ENCODE data around the gene ARHGEF11.

The ARHGEF11 gene

GRCh38 chr1:157011845-157012244 is 33.7 kb downstream of the ARHGEF11 start:
- TF ChIP-seq CTCF (conservative IDR thresholded peaks at IDR 0.05; ENCODE audit: low read length): no peak
- no peak for TF ChIP-seq EZH2phosphoT487 (IDR thresholded peaks at IDR 0.05; ENCODE audit: borderline replicate concordance)
- H3F3A ChIP-seq (ENCODE audit: low read depth): no peaks in the 10 kb centered on the region
- H3K79me2 ChIP-seq (ENCODE audit: insufficient read depth, low read length): no peaks in the 10 kb centered on the region
- no peak overlapping the region for H3K4me2 ChIP-seq (ENCODE audit: low read depth, low read length, poor library complexity, severe bottlenecking)
- H3K9me3 ChIP-seq (ENCODE audit: insufficient read depth, low read depth, low read length): no peaks in the 10 kb centered on the region
- peaks cover 8% of the 10 kb centered on the region for H3K27me3 ChIP-seq (ENCODE audit: insufficient read depth, low read length, poor library complexity, severe bottlenecking)
- H3K9me2 ChIP-seq (replicated peaks; ENCODE audit: low read depth, low read length): no peaks in the 10 kb centered on the region
- H3K4me3 ChIP-seq (ENCODE audit: low read length, poor library complexity, severe bottlenecking): no peak overlapping the region
- H3K4me1 ChIP-seq (ENCODE audit: insufficient read depth, low read length, poor library complexity, severe bottlenecking): no peaks in the 10 kb centered on the region
- H3K9ac ChIP-seq (ENCODE audit: low read depth, low read length, poor library complexity, severe bottlenecking): no peak overlapping the region
- H4K20me1 ChIP-seq (ENCODE audit: insufficient read depth, low read length, poor library complexity, severe bottlenecking): no peaks in the 10 kb centered on the region
- no peak overlapping the region for H2AFZ ChIP-seq (ENCODE audit: low read length)
- no peaks in the 10 kb centered on the region for H3K36me3 ChIP-seq (ENCODE audit: insufficient read depth, low read length)

- H3K79me2 ChIP-seq (ENCODE audit: insufficient read depth, low read length): no peaks in the 10 kb centered on the region
- no peaks in the 10 kb centered on the region for H3K9me2 ChIP-seq (replicated peaks; ENCODE audit: low read depth, low read length)
- no peak overlapping the region for H3K9ac ChIP-seq (ENCODE audit: low read depth, low read length, poor library complexity, severe bottlenecking)
Observed at GRCh38 chr1:157008502-157008901, 37.0 kb downstream of the ARHGEF11 start.

GRCh38 chr1:157007306-157007705 is 38.2 kb downstream of the ARHGEF11 start:
- H3K27me3 ChIP-seq (ENCODE audit: insufficient read depth, low read length, poor library complexity, severe bottlenecking): peaks cover 8% of the 10 kb centered on the region
- TF ChIP-seq CTCF (conservative IDR thresholded peaks at IDR 0.05; ENCODE audit: low read length) (no peak), EZH2phosphoT487 (IDR thresholded peaks at IDR 0.05; ENCODE audit: borderline replicate concordance) (no peak)
- no peaks in the 10 kb centered on the region for H3K4me1 ChIP-seq (ENCODE audit: insufficient read depth, low read length, poor library complexity, severe bottlenecking)
- H3K9me3 ChIP-seq (ENCODE audit: insufficient read depth, low read depth, low read length): no peaks in the 10 kb centered on the region
- no peaks in the 10 kb centered on the region for H3K79me2 ChIP-seq (ENCODE audit: insufficient read depth, low read length)
- no peak overlapping the region for H2AFZ ChIP-seq (ENCODE audit: low read length)
- H4K20me1 ChIP-seq (ENCODE audit: insufficient read depth, low read length, poor library complexity, severe bottlenecking): no peaks in the 10 kb centered on the region
- H3K9ac ChIP-seq (ENCODE audit: low read depth, low read length, poor library complexity, severe bottlenecking): no peak overlapping the region
- no peak overlapping the region for H3K4me2 ChIP-seq (ENCODE audit: low read depth, low read length, poor library complexity, severe bottlenecking)
- no peak overlapping the region for H3K4me3 ChIP-seq (ENCODE audit: low read length, poor library complexity, severe bottlenecking)
- no peaks in the 10 kb centered on the region for H3K36me3 ChIP-seq (ENCODE audit: insufficient read depth, low read length)
- H3F3A ChIP-seq (ENCODE audit: low read depth): no peaks in the 10 kb centered on the region
- no peaks in the 10 kb centered on the region for H3K9me2 ChIP-seq (replicated peaks; ENCODE audit: low read depth, low read length)

More at GRCh38 chr1:157008502-157008901, 37.0 kb downstream of the ARHGEF11 start:
- Histone ChIP-seq H3F3A (ENCODE audit: low read depth) (no peaks in the 10 kb centered on the region), H4K20me1 (ENCODE audit: insufficient read depth, low read length, poor library complexity, severe bottlenecking) (no peaks in the 10 kb centered on the region), H3K4me2 (ENCODE audit: low read depth, low read length, poor library complexity, severe bottlenecking) (no peak overlapping the region), H3K9me3 (ENCODE audit: insufficient read depth, low read depth, low read length) (no peaks in the 10 kb centered on the region), H3K4me3 (ENCODE audit: low read length, poor library complexity, severe bottlenecking) (no peak overlapping the region), H3K27me3 (ENCODE audit: insufficient read depth, low read length, poor library complexity, severe bottlenecking) (peaks cover 8% of the 10 kb centered on the region), H3K36me3 (ENCODE audit: insufficient read depth, low read length) (no peaks in the 10 kb centered on the region), H3K4me1 (ENCODE audit: insufficient read depth, low read length, poor library complexity, severe bottlenecking) (no peaks in the 10 kb centered on the region), H2AFZ (ENCODE audit: low read length) (no peak overlapping the region)
- TF ChIP-seq EZH2phosphoT487 (IDR thresholded peaks at IDR 0.05; ENCODE audit: borderline replicate concordance): no peak
- TF ChIP-seq CTCF (conservative IDR thresholded peaks at IDR 0.05; ENCODE audit: low read length): no peak
